MCF 10A (cell line): ENCODE data around the gene DOCK9. TPM values are rescaled to one million over a fixed set of nuclear protein-coding genes. Genes with fewer than 3 reads are reported as not detected.

Experiments used
- BruUV-seq: library from RNA; stranded (reverse); fragments of 400-500 nt; replicated peaks from 2 replicates; lab custom pipeline; 2021; lab: Mats Ljungman, UMichigan
- CTCF ChIA-PET: fragments of 300-600 bp; sonication (Branson Sonifier 250); formaldehyde crosslinking; extraction: SDS; loops from one replicate; lab custom pipeline; 2021; ENCODE audit warnings: antibody characterized with exemption, inconsistent platforms; lab: Yijun Ruan, JAX
- POLR2A ChIA-PET: fragments of 300-600, 350-650 bp; sonication (Branson Sonifier 250); formaldehyde crosslinking; extraction: SDS; loops from one replicate; lab custom pipeline; 2020; ENCODE audit warnings: antibody characterized with exemption, inconsistent platforms; lab: Yijun Ruan, JAX
- DNase-seq: peaks from one replicate; pipeline ENCODE4 v3.0.0-alpha.2; 2018; ENCODE audit not compliant: unreplicated experiment
- H3K27ac Mint-ChIP-seq: one replicate; pipeline ENCODE4 v1.8.0; 2022; ENCODE audit warnings: mild to moderate bottlenecking, low read depth, mixed read lengths; ENCODE audit not compliant: unreplicated experiment
- H3K27me3 Mint-ChIP-seq: one replicate; pipeline ENCODE4 v1.8.0; 2022; ENCODE audit warnings: mixed read lengths; ENCODE audit not compliant: insufficient read depth, unreplicated experiment
- H3K36me3 Mint-ChIP-seq: one replicate; pipeline ENCODE4 v1.8.0; 2022; ENCODE audit warnings: mild to moderate bottlenecking, moderate library complexity, mixed read lengths; ENCODE audit not compliant: insufficient read depth, unreplicated experiment
- H3K4me1 Mint-ChIP-seq: one replicate; pipeline ENCODE4 v1.8.0; 2022; ENCODE audit warnings: mixed read lengths; ENCODE audit not compliant: insufficient read depth, unreplicated experiment
- H3K4me3 Mint-ChIP-seq: one replicate; pipeline ENCODE4 v1.8.0; 2022; ENCODE audit warnings: mild to moderate bottlenecking, moderate library complexity, mixed read lengths; ENCODE audit not compliant: unreplicated experiment
- H3K9me3 Mint-ChIP-seq: one replicate; pipeline ENCODE4 v1.8.0; 2022; ENCODE audit warnings: mixed read lengths; ENCODE audit not compliant: unreplicated experiment
- CTCF ChIP-seq: fragments of 200-600 bp; IDR thresholded peaks from one replicate; pipeline ENCODE4 v1.8.0; 2022; ENCODE audit warnings: antibody characterized with exemption, mild to moderate bottlenecking; ENCODE audit not compliant: unreplicated experiment
- intact Hi-C: fragments of 100-400 bp; cut with micrococcal nuclease; formaldehyde crosslinking; loops from 2 replicates; pipeline ENCODE4 v1.14.1; 2022
- total RNA-seq: library from RNA; stranded (reverse); gene quantifications from 2 replicates; pipeline ENCODE4 v1.2.3, GENCODE V29; 2022

Gene DOCK9
- total RNA-seq, 1 experiment from 2014 or later: 77.0 TPM

GRCh38 chr13:98942485-98942884 is 35.4 kb downstream of the DOCK9 start:
- intact Hi-C loops: no loop called here

GRCh38 chr13:98941536-98941935 is 36.3 kb downstream of the DOCK9 start:
- TF ChIP-seq CTCF: no peak
- no peaks in the 10 kb centered on the region for H3K27me3 Mint-ChIP-seq
- DNase-seq: no peak
- H3K36me3 Mint-ChIP-seq: peaks cover 6% of the 10 kb centered on the region
- intact Hi-C loops: no loop called here
- POLR2A ChIA-PET: no interaction called here
- BruUV-seq: no TSS peak
- H3K27ac Mint-ChIP-seq: no peak overlapping the region
- no peaks in the 10 kb centered on the region for H3K9me3 Mint-ChIP-seq
- CTCF ChIA-PET: no interaction called here
- H3K4me3 Mint-ChIP-seq: no peak overlapping the region
- H3K4me1 Mint-ChIP-seq: peaks cover 17% of the 10 kb centered on the region

More at GRCh38 chr13:98942485-98942884, 35.4 kb downstream of the DOCK9 start:
- H3K27me3 Mint-ChIP-seq: no peaks in the 10 kb centered on the region
- ChIA-PET CTCF (no interaction called here), POLR2A (no interaction called here)
- peaks cover 22% of the 10 kb centered on the region for H3K4me1 Mint-ChIP-seq
- H3K27ac Mint-ChIP-seq: no peak overlapping the region
- no peaks in the 10 kb centered on the region for H3K9me3 Mint-ChIP-seq
- no peak overlapping the region for H3K4me3 Mint-ChIP-seq
- H3K36me3 Mint-ChIP-seq: no peaks in the 10 kb centered on the region
- no peak for TF ChIP-seq CTCF
- DNase-seq: peak; percentile 24
- BruUV-seq: no TSS peak

GRCh38 chr13:98941126-98941525 is 36.7 kb downstream of the DOCK9 start:
- CTCF ChIA-PET: no interaction called here
- TF ChIP-seq CTCF: no peak
- Mint-ChIP-seq H3K36me3 (peaks cover 6% of the 10 kb centered on the region), H3K9me3 (no peaks in the 10 kb centered on the region), H3K4me1 (peaks cover 14% of the 10 kb centered on the region), H3K27ac (no peak overlapping the region), H3K27me3 (no peaks in the 10 kb centered on the region), H3K4me3 (no peak overlapping the region)
- POLR2A ChIA-PET: no interaction called here
- DNase-seq: no peak
- intact Hi-C loops: no loop called here
- BruUV-seq: no TSS peak

- BruUV-seq: no TSS peak
- CTCF ChIA-PET: interaction anchor here (0.6 kb wide), 1 partner anchor 1091 kb away, joined by 4 read pairs; no protein-coding TSS in a partner anchor
- H3K27ac Mint-ChIP-seq: no peak overlapping the region
Observed at GRCh38 chr13:98940325-98941001, 37.4 kb downstream of the DOCK9 start.

More at GRCh38 chr13:98940325-98941001, 37.4 kb downstream of the DOCK9 start:
- no peak for TF ChIP-seq CTCF
- H3K9me3 Mint-ChIP-seq: no peaks in the 10 kb centered on the region
- no peak for DNase-seq
- intact Hi-C loops: no loop called here
- H3K27me3 Mint-ChIP-seq: no peaks in the 10 kb centered on the region
- POLR2A ChIA-PET: no interaction called here
- peaks cover 6% of the 10 kb centered on the region for H3K36me3 Mint-ChIP-seq
- peaks cover 14% of the 10 kb centered on the region for H3K4me1 Mint-ChIP-seq
- no peak overlapping the region for H3K4me3 Mint-ChIP-seq
